GM12873 (cell line): ENCODE measurements around the gene OR6C6.

Source experiments
- CTCF ChIP-seq: IDR thresholded peaks from 2 replicates; pipeline ENCODE4 v1.5.1; 2012; ENCODE audit warnings: low read depth, mild to moderate bottlenecking, moderate library complexity, low read length, control low read depth; ENCODE audit not compliant: insufficient read depth; ENCODE audit errors: missing control alignments

The OR6C6 gene

DNA sequence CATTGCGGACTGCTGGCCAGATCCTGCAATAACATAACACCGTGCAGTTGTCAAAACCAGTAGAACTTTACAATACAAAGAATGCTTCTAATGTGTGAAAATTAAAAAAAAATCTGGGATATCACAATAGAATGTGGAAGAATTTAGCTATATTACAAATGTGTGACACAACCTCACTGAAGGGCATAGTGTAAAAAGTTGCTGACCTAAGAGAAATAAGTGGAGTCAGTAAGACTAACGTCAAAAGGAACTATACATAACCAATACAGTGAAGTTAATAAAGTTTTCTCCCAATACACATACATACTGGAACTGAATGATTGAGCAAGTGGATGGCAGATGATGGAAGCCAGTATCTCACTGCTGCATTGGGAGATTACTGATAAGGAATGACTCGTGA, 39.5 kb downstream of the OR6C6 start:
- TF ChIP-seq CTCF, result no peak

GRCh38 chr12:55253281-55253680, 43.1 kb downstream of the OR6C6 start:
- TF ChIP-seq CTCF, result no peak

DNA sequence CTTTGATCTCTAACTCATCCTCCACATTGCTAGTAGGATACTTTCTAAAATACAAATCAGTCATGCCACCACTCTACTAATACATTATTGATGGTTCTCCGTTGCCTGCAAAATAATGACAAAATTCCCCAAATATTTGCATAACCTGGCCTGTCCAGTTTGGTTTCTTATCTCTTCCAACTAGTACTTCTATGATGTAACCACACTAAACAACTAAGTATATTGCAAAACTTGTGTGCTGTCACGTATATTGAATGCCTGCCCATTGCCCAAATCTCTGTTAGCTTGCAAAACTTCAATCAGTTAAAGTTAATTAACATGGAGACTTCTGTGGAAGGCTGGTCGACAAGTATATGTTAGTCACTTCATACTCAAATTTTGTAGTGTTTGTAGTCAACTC, 45.4 kb downstream of the OR6C6 start:
- no peak for TF ChIP-seq CTCF

DNA sequence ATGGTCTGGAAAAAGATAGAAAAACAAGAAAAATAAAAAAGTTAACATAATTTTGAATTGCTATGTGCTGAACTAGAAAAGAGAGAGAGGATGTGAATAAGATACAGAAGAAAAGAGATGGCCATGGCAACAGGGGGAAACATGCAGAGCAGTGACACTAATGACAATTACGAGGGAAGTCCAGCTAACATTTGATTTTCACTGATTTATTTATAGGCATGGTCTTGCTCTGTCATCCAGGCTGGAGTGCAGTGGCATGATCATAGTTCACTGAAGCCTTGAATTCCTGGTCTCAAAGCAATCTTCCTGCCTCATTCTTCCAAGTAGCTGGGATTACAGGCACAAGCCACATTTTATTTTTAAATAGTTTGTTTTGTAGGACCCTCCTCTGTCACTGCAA, 50.2 kb downstream of the OR6C6 start:
- TF ChIP-seq CTCF, result no peak

DNA sequence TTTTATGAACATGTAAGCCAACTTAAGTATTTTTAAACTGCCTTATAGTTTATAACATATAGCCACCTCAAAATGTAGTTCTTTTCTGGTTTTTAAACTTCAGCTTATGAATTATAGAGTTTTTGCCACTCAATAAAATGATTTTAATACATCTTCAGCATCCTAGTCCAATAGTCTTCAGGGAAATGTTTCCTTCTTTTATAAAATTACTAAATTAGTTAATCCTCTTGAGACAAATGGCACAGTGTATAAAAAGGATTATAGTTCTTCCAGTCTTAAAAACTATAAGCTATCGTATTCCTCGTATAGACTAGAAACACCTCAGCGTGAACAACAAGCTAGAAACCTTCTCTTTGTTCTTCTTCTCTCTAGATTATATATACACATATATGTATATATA, 52.1 kb downstream of the OR6C6 start, which contains the start of gene OR6C74:
Gene OR6C74 (plus strand): TSS at position 301 of the 400 bp plus-strand sequence. CDS start 2,679 bp downstream, outside the sequence.
- no peak for TF ChIP-seq CTCF
